ENCODE measurements around the gene USP22.

USP22 gene

DNA sequence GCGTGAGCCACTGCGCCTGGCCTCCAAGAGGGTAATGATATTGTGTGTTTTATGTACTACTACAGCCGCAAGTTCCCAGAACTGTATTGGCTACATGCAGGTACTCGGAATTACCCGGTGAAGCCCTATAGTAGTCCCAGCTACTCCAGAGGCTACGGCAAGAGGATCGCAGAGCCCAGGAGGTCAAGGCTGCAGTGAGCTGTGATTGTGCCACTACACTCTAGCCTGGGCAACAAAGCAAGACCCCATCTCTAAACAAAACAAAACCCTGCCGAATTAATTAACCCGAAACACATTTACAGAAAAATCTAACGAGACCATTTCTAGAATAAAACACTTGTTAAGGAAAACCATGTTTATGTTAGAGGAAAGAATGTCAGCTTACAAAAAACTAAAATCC lies 2.2 kb upstream of the USP22 start:
- DNase-seq = no peak

DNA sequence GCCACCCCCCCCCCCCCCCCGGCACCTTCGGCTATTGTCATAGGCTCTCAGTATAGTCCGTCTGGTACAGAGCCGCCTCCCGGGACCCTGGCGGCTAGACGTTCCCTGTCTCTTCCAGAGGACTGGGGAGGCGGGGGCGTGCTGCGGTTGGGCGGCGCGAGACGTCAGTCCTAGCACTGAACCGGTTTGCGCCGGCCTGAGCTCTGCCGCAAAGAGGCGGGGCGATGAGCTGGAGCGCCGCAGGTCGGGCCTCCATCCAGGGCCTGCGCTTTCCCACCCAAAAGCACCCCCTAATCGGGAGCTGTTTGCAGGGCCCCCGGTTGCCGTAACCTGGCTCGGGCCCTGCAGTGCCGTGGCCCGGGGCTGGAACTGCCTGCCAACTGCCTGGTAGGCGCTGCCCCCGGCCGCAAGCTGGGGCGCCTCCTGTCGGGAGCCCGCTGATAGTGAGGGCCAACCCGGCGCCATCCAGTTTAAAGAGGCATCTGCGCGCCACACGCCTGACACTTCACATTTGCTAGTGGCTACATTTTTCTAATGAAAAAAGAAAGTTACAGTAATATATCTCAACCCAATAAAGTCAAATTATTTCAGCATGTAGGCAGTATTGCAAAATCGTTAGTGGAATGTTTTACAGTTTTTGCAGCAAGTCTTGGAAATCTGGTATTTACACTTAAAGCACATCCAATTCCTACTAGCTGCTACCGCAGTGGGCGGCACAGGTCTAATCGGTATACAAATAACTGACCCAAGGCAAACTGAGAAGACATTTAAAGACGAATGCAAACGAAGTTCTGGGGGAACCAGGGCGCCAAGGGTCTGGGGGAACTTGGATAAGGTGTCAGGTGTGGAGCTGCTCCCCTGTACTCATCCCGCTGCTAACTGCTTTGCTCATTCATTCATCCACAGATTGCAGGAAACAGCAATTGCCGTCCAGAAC lies 753 bp upstream of the USP22 start:
- no peak for DNase-seq

DNA sequence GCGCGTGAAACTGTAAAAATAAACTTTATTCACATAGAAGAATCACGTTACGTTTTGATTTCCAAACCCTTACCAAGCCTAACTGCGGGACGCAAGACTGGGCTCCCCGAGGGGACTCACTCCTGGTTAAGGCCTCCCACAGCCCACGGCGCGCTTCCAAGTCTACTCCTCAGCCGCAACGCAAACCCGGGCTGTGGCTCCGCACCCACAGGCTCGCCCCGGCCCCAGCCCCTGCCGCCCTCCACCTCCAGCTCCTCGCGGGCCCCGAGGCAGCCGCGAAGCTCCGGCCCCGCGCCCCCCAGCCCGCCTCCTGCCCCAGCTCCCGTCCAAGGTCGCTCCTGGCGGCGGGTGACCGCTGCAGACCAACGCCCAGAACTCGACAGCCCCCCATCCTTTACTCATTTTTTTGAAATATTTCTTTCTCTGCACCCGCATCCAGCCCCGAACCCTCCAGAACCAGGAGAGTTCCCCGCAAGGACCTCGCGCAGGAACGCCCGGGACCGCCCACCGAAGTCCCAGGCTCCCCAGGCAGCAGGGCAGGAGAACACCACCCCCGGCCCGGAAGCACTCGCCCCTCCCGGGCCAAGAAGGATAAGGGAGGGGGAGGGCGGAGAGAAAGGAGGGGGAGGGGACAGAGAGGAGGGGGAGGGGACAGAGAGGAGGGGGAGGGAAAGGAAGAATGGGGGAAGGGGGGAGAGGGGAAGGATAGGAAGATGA lies 912 bp downstream of the USP22 start:
- peak; percentile 95 for DNase-seq

DNA sequence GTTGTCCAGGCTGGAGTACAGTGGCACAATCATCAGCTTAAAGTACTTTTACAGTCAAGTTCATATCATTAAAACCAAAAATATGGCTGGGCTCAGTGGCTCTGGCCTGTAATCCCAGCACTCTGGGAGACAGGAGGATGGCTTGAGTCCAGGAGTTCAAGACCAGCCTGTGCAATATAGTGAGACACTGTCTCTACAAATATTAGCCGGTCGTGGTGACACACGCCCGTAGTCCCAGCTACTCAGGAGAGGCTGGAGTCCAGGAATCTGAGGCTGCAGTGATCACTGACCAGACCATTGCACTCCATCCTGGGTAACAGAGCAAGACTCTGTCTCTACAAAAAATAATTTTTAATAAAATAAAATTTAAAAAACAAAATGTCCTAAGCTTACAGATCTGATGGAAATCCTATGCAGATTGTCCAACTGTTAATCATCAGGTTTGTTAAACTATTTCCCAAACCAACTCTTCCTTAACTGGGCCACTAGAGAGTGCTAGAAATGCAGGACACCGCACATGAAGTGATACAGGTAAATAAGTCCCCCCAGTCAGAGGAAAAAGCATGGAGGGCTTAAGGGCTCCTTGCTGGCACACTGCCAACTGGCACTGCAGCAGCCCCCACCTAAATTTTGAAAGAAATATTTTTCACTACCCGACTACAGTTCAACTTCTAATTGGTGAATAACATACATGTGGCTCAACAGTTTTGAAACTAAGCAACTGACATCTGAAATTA lies 2.8 kb downstream of the USP22 start:
- DNase-seq = no peak

DNA sequence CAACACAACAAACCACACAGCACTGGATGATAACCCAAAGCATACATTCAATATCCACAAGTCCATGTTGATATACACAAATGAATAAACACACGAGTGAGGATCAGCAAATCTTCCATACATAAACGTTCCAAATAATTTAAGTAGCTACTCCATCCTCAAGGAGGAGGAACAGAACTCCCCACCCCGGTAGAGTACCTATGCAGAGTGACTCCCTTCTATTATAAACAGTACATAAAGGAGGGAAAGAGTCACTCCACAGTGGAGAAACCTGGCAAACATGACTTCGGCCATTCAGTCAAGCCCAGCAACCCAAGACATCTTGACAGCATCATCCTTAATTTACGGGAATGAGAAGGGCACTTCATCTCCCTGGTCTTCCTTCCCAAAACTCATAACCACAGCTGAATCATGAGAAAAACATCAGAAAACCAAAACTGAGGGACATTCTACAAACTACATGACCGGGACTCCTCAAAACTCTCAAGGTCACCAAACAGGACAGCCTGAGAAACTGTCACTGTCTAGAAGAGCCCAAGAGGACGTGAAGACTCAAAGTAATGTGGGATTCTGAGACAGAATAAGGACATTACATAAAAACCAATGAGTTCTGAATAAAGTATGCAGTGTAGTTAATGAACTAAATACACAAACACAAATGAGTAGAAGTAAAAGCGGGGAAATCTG lies 5.6 kb downstream of the USP22 start:
- DNase-seq = no peak

DNA sequence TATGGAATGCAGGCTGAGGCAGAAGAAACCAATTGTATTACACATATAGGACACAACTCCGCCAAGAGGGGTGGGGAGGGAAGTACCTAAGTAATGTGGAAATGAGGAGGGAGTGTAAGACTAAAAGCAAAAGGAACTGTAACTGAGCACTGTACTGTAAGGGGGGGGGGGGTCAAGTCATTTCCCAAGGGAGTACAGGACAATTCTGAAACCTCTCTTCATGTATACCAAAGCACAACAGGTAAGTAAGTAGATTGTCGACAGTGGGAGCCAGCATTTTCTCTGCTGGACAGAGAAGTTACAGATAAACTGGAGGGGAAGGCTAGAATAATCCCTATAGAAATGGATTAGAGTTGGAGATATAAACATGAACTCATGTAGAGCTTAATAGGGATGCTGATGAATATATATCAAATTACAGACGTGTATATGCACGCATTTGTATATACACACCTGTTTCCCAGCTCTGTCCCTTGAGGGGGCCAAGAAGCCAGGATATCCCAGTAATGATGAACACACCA lies 6.4 kb downstream of the USP22 start:
- DNase-seq = no peak

DNA sequence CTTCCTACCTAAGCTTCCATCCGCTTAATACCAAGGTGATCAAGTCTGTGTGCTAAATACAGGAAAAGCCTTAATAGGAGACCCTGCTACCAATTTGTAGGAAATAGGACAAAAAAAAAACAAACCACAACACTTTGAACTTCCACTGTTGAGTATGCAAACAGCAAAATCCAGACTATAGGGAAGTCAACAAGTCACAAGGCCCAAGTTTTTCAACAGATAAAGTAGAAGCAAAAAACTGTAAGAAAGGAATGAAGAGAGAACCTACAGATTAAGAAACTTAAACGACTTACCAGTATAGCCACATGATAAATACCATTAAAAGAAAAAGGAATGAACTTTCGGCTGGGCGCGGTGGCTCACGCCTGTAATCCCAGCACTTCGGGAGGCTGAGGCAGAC lies 7.4 kb downstream of the USP22 start:
- DNase-seq = no peak

DNA sequence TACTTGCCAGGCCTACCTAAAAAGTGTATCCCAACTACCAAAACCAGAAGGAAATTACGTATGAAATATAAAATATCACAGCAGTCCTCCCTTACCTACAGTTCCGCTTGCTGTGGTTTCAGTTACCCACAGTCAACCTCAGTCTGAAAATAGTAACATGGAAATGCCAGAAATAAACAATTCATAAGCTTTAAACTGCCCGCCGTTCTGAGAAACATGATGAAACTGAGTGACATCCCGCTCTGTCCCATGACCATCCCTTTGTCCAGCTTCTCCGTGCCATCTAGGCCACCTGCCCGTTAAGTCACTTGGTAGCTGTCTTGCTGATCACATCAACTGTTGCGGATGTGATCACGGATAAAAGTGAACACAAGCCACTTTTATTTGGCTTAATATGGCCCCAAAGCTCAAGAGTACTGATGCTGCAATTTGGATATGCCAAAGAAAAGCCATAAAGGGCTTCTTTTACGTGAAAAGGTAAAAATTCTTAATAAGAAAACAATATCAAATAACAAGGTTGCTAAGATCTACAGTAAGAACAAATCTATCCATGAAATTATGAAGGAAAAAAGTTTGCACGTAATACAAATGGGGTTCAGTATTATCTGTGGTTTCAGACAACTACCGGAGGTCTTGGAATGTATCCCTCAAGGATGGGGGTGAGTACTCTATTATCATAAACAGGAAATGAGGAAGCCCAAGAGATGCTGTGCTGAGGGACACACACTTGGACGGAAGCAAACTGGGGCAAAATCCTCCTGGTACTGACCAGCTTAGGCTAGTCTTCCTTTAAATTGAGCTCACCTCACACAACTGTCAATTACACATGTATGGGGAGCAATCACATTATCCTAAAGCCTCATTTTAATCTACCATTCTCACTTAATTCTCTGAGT lies 8.2 kb downstream of the USP22 start:
- no peak for DNase-seq

DNA sequence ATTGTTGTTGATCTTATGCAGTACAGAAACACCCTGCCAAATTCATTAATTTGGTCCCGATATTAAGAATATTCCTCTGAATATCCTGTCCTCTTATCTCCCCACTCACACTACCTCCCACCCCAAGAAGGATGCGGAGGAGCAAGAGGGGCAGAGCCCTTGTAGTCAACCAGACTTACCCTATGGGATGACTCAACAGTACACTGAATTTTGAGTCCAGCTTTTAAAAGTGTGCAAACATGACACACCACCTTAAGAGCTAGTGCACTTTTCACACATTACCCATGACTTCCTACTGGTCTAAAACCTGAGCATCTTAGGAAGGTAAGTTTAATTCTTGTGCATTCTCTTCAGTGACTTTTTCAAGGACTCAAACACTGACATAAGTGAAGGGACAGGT lies 9.5 kb downstream of the USP22 start:
- DNase-seq = no peak

DNA sequence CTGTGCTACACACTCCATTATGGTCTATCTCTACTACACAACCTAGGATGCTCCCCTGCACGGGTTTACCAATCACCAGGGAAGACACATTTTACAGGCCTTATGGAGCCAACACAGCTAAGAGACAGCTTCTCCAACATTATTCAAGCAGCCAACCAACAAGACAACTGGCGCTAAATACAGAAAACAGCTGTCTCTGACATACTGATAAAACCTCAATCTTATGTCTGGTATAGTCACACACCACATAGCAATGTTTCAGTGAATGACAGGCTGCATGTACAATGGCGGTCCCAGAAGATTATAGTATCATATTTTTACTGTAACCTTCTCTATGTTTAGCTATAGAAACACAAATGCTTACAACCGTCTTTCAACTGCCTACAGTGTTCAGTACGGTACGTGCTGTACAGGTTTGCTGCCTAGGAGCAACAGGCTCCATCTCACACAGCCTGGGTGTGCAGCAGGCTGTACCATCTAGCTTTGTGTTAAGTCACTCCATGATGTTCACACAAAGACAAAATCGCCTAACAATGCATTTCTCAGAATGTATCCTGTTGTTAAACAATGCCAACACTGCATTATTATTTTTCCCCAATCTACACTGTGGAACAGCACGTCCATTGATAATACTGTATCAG lies 10.9 kb downstream of the USP22 start:
- DNase-seq = no peak

DNA sequence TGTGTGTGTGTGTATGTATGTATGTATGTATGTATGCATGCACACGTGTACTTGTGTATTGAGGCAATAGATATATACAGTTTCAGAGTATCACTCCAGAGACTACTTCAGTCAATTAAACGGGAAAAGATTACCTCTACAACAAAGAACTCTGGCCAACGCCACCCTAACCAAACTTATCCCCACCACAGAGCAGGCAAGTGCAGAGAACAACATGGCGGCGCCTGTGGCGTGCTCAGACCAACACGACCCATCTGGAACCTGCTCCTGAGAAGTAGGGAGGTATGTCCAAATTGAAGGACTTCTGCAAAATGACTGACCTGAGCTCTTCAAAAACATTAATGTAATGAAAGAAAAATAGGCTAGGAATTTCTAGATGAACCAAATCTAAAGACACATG lies 12.4 kb downstream of the USP22 start:
- DNase-seq = no peak

DNA sequence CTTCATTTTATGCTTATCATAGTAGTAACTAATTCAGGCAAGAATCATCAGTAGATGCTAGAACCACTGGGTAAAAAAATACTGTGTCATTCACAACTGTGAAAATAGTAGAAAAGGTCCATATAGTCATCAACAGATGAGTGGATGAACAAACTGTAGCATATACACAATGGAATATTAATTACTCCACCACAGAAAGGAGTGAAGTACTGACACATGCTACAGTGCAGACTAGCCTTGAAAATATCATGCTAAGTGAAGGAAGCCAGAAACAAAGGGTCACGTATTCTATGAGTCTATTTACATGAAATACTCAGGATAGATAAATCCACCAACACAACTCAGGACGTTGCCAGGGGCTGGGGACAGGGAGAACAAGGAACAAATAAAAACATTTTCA lies 13.3 kb downstream of the USP22 start:
- no peak for DNase-seq

DNA sequence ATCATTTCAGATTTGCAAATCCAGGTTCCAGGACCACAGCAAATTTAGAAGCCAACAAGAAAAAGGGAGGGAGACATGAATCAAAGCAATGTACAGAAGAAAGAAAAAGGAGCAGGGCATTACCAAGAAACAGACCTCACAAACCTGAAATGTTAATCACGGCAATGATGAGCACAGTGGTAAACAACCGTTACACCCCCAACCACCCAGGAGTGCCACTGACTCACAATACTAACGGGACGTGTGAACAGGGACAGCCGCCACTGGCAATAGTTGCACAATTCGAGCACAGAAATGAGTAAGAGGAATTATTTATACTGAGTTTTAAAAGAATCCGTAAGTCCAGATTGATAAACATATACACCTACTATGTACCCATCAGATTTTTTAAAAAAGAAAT lies 13.8 kb downstream of the USP22 start:
- DNase-seq = no peak

DNA sequence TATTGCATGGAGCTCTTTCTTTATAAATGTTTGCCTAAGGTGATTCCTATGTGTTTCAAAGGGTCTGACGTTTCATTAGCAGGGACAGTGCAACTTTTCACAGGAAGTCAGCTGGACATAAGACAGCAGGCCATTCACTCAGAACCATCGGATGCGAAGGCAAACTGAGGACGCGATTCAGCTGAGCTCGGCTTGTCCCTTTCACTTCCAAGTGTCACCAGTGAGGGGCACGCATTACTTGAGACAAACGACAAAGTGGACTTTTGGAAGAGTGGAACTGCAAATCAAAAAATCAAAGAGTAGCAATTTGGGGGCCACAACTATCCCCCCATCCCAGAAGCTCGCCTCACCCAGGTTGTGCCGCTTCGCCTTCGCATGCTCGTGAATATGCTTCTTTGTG lies 14.6 kb downstream of the USP22 start:
- DNase-seq = no peak

DNA sequence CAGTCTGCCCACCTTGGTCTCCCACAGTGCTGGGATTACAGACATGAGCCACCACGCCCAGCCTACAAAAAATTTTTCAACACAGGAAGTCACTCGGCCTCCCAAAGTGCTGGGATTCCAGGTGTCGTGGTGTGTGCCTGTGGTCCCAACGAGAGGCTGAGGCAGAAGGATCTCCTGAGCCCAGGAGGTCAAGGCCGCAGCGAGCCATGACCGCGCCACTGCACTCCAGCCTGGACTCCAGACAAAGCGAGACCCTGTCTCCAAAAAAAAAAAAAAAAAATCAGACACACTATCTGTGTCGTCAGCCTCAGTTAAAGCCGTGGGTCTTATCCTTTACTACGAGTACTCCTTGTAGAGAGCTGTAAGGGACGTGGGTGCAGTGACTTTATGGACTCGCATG lies 15.8 kb downstream of the USP22 start:
- DNase-seq = no peak

DNA sequence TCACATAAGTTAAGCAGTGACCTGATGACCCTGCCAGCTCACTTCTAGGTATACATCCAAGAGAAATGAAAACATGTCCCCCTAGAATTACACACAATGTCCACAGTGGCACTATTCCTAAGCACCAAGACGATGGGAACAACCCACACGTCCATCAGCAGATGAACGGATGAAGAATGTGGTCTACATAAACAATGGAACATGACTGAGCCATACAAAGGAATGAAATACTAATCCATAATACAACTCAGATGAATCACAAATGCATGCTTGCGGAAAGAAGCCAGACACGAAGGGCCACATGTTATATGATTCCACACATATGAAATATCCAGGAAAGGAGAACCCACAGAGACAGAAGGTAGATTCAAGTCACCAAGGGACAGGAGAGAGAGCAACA lies 17.4 kb downstream of the USP22 start:
- DNase-seq = no peak

DNA sequence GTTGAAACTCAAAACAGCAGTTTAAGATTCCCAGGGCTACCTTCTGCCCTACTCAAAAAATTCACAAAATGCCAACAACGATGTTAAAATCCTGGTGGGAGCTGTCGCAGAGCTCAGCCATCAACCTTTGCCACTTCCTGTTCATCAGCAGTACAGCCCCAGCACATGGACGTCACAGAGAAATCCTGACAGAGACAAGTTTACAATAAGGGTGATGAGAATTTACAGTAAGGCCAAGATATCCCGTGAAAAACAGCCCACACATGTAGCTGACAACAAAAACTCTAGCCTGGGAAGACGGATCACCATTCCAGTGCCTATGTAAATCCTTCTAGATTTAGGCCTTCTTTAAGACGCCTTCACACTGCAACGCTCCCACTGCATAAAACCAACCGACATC lies 18.8 kb downstream of the USP22 start:
- DNase-seq = no peak

DNA sequence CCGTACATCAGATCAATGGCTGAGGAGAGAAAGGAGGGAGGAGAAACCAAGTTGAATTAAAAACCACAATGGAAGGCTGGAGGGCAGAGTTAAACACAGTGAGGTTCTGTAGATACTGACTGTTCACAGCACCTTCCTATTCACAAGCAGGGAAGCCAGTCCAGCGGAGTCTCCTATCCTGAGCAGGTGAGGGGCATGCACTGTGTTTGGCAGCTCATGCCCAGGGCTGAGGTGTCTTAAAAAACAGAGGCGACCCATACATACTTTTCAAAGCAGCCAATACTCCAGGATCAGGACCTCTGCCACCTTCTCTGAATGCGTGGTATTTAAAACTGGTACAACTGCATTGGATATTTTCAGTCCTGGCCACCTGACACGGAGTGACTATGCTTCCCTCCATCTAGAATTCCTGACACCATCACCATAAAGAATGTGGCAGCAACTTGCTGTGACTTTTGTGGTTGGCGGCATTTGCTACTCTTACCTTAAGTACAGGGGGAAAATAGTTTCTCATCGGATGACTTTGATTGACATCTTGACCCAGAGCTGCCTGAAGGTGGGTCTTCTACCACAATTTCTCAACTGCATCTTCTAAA lies 21.5 kb downstream of the USP22 start:
- DNase-seq = no peak

DNA sequence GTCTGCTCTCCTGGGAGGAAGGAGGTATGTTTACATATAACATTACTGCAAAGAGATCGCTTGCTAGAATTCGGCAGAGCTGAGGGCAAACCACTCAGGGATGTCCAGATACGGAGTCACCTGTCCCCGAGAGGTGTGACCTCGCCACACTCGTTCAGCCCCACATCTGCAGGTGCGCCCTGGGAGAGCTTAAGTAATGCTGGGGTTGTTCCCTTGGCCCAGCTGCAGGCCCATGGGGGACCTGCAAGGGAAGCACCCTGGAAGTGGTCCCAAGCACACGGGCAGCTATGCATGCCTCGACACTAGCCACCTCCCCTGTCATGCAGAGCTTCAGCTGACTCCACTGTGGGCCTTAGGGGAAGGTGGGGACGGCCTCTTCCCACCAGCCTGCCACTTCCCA lies 22.2 kb downstream of the USP22 start:
- no peak for DNase-seq

DNA sequence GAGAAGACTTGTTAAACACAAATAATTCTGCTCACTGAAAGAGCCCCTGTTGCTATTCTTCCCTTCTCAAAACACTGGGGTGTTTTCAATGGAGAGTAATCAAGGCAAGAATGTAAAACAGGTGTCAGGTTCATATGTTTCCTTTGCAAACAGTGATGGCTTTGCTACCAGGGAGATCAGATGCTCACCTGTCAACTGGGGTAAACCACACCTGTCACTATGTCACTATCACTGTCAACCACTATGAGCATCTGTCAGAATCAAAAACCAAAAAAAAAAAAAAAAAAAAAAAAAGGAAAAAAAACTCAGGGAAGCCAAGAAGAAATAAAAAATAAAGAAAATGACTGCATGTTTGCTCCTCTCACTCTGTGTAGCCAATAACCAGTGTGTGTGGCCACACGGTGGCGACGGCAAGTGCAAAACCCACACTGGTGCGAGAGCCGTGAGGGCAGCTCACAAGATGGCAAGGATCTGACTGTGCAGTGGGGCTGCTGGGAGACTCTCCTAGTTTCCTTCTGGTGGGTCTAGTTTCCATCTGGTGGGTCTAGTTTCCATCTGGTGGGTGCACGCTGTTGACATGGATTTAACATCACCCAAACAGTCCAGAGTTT lies 22.7 kb downstream of the USP22 start:
- no peak for DNase-seq

Data from islet precursor cell (in vitro differentiated cells).